Heart right ventricle (tissue), 16 donors: Measurements from ENCODE around the gene TMEM54. TPM values are rescaled to one million over a fixed set of nuclear protein-coding genes. Genes with fewer than 3 reads are reported as not detected.
A peak's percentile ranks its signal among the peaks of the same experiment; 100 is the strongest.

Experiments
- ATAC-seq, 8 donors: fragments of 200-7000 bp; cut with Tn5 transposase; one replicate each; pipeline ENCODE4 v1.9.1; 2020; ENCODE audit warnings: mild to moderate bottlenecking in 8 of 8, moderate library complexity in 8 of 8, moderate number of reproducible peaks in 1 of 8
- DNase-seq, 2 donors: peaks; one replicate each; pipeline ENCODE4 v3.0.0-alpha.2; 2020
- H3K27ac ChIP-seq, 10 donors: fragments of 200-600 bp; sonication (generic) in 2 of 10; one replicate each; pipeline versions ENCODE4 v1.5.0 to v1.8.0; 2020 to 2022; ENCODE audit warnings: mild to moderate bottlenecking in 3 of 10
- H3K27me3 ChIP-seq, 7 donors: fragments of 200-600 bp; one replicate each; pipeline ENCODE4 v1.8.0; 2021 to 2022; ENCODE audit warnings: mild to moderate bottlenecking in 2 of 7
- H3K36me3 ChIP-seq, 9 donors: fragments of 200-600 bp; sonication (generic) in 1 of 9; one replicate each; pipeline versions ENCODE4 v1.5.0 to v1.8.0; 2020 to 2022; ENCODE audit warnings: mild to moderate bottlenecking in 2 of 9
- H3K4me1 ChIP-seq, 9 donors: fragments of 200-600 bp; sonication (generic) in 1 of 9; one replicate each; pipeline versions ENCODE4 v1.5.0 to v1.8.0; 2020 to 2022; ENCODE audit warnings: mild to moderate bottlenecking in 4 of 9
- H3K4me3 ChIP-seq, 10 donors: fragments of 200-600 bp; sonication (generic) in 2 of 10; one replicate each; pipeline versions ENCODE4 v1.5.0 to v1.8.0; 2020 to 2022; ENCODE audit warnings: mild to moderate bottlenecking in 7 of 10, moderate library complexity in 2 of 10
- H3K9me3 ChIP-seq, 11 donors: fragments of 200-600 bp in 10 of 11; sonication (generic) in 2 of 11; one replicate each; pipeline versions ENCODE4 v1.5.0 to v1.8.0; 2013 to 2022; ENCODE audit warnings: mild to moderate bottlenecking in 2 of 11, control low read depth in 1 of 11, moderate library complexity in 1 of 11
- WGBS, 2 donors: extraction: QIAGEN DNeasy Blood & Tissue Kit; methylation state at CpG; one replicate each; pipeline ENCODE4 v1.1.7; 2013; ENCODE audit warnings: inconsistent platforms in 1 of 2; 5-methylcytosine and 5-hydroxymethylcytosine counted together
- intact Hi-C, 10 donors: fragments of 100-400 bp; cut with DNase I; formaldehyde crosslinking; loops; one replicate each; pipeline versions ENCODE4 v1.11.1 to v1.14.2; 2022
- polyA plus RNA-seq, 2 donors: library from polyadenylated mRNA; stranded (reverse); fragments of 200-250 nt; gene quantifications; one replicate each; pipeline ENCODE4 v1.2.3, GENCODE V29; 2013
- total RNA-seq, 10 donors: library from RNA; stranded (reverse); fragmentation: NEBNext Ultra II Directional in 3 of 10; extraction: Animal tissue kit (Norgen Biotek cat#: 25700) in 3 of 10; gene quantifications; one replicate each; pipeline versions ENCODE4 v1.2.1 to v1.2.4, GENCODE V29; 2021 to 2023
- TF ChIP-seq, protein P1 (sequence below), 9 donors: fragments of 200-600 bp; sonication (generic) in 2 of 9; IDR thresholded peaks; one replicate each; pipeline versions ENCODE4 v1.5.0 to v1.8.0; 2021 to 2022; ENCODE audit warnings: antibody characterized with exemption in 9 of 9, mild to moderate bottlenecking in 5 of 9, moderate library complexity in 1 of 9
- donor health status: Arrhythmogenic right ventricular cardiomyopathy.
- donor health status: ischemic (EF 13 %, LVEDD 7.1; RV severe dilation, severe dysfunction).
- donor health status: healthy with polysubstance abuse.
- donor health status: DM: no; HTN: yes; CAD: no.
- donor health status: DM: no; HTN: no; CAD: no.
- donor health status: ischemic (EF 25% LVEDD 6.9; RV normal size, moderate dysfunction).
- donor health status: ischemic (EF 25% LVEDD 5.7; RV mildly dilated, moderate dysfunction).
- donor health status: healthy.
- donor health status: DM: yes; HTN: yes; CAD: no.
- donor health status: Ischemic cardiomyopathy.
- donor health status: ischemic (EF 35%, LVEDD 5.7; RV mildly dilated, moderate dysfunction).
- donor health status: nonischemic (EF 11% LVEDD 7.7; RV severe dilation, severe dysfunction).
- donor health status: DM: yes; HTN: yes; CAD: no.
- donor health status: PGD.
- donor health status: ischemic (EF 29% LVEDD 5.4; RV normal size, mild dysfunction).
- donor health status: nonischemic (EF 23%, LVEDD 6.1; RV moderate dilation, normal function).

The TMEM54 gene
- total and polyA plus RNA-seq, 12 donors = 4.5 to 22.5 (median 10.8) TPM

DNA sequence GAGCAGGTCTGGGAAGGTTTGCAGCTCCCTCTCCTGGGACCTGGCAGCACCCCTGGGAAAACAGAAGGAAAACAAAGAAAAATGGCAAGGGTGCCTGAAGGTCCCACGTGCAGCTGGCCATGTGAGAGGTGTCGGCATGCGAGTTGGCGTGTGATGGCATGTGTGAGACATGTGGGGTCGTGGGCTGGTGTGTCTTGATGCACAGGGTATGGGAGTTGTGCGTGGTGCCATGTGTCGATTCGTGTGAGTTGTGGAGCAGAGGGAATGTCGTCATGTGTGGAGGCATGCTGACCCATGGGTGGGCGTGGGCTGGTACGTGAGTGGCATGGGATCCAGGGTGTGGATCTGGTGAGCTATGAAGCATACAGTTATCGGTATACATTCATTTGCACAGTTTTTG lies 13.6 kb downstream of the TMEM54 start:
- peaks cover 11 to 82% (median 70%) of the 10 kb centered on the region in 7 donors for H3K27me3 ChIP-seq
- H3K36me3 ChIP-seq = no peaks in the 10 kb centered on the region
- intact Hi-C loops = no loop called here
- 77 to 80% methylated on average over 12 of the region's 12 CpGs for WGBS, 2 donors
- no peak overlapping the region for H3K27ac ChIP-seq
- H3K9me3 ChIP-seq = no peaks in the 10 kb centered on the region
- H3K4me1 ChIP-seq = peaks cover 0 to 11% (median 3%) of the 10 kb centered on the region in 9 donors
- H3K4me3 ChIP-seq = no peak overlapping the region
- TF ChIP-seq, protein P1, sequence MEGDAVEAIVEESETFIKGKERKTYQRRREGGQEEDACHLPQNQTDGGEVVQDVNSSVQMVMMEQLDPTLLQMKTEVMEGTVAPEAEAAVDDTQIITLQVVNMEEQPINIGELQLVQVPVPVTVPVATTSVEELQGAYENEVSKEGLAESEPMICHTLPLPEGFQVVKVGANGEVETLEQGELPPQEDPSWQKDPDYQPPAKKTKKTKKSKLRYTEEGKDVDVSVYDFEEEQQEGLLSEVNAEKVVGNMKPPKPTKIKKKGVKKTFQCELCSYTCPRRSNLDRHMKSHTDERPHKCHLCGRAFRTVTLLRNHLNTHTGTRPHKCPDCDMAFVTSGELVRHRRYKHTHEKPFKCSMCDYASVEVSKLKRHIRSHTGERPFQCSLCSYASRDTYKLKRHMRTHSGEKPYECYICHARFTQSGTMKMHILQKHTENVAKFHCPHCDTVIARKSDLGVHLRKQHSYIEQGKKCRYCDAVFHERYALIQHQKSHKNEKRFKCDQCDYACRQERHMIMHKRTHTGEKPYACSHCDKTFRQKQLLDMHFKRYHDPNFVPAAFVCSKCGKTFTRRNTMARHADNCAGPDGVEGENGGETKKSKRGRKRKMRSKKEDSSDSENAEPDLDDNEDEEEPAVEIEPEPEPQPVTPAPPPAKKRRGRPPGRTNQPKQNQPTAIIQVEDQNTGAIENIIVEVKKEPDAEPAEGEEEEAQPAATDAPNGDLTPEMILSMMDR (IDR thresholded peaks at IDR 0.05) = no peak
- ATAC-seq = no peak
- no peak for DNase-seq

DNA sequence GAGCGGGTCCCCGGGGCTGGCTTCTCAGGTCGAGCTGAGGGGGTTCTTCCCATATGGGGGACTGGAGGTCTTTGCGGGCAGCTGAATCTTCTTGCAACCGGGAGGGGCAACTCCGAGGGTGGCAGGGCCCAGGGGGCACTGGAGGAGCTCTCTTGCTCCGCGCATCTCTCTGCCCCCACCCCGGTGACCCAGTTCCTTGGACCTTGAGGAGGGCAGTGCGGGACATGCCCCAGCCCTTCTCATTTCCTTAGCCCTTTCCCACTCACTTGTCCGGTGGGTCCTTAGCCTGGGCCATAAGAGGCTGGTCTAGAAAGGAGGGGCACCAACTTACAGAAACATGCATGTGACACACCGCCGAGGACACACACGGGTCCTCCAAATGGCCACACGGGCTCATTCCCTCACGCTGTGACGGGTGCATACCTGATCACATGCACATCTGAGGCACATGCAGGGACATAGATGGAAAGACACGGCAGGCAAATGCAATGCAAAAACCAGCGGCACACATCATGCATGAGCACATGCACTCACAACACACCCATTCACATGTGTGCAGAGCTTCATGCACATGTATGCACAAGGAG lies 14.3 kb downstream of the TMEM54 start:
- Histone ChIP-seq H3K27me3 (peaks cover 11 to 75% (median 63%) of the 10 kb centered on the region in 7 donors), H3K27ac (no peak overlapping the region), H3K4me3 (no peak overlapping the region), H3K4me1 (peaks cover 0 to 18% (median 10%) of the 10 kb centered on the region in 9 donors), H3K36me3 (no peaks in the 10 kb centered on the region), H3K9me3 (no peaks in the 10 kb centered on the region)
- DNase-seq = no peak
- 39 to 44% methylated on average over 19 of the region's 19 CpGs for WGBS, 2 donors
- no peak for ATAC-seq
- TF ChIP-seq, protein P1 (IDR thresholded peaks at IDR 0.05) = peak in 1 of 9 donors; percentile 5
- intact Hi-C loops = no loop called here

DNA sequence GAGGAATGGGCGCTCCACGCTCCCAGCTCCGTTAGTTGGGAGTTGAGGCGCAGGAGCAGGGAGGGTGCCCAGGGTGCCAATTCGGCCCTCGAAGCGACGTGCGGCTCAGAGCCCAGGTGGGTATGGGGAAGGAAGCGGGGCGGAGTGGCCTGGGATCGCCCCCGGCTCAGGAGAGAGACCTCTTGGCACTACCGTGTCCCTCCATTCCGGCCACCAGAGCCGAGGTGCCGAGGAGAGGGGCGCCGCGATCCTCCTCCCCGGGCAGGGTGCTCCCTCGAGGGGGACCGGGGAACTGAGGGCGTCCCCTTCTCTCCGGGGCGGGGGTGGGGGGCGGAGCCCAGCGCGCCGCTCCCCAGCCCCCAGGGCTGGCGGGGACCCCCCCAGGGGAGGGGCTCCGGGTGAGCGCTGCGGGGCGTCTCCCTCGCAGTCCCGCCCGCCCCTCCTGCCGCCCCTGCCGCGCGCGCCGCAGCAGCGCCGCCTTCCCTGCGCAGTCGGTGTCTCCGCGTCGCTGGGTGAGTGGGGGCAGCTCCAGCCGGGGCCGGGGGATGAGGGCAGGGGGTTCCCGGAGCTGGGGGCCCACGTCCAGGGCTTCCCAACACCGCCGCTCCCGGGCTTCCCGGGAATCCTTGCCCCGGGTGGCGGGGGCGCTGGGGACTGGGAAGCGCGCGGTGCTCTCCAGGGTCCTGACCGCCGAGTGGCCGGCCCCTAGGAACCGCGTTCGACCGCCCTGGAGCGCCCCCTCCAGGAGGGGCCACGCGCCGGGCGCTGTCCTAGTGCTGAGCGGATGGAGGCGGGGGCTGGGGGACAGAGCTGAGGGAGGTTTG lies 15.0 kb downstream of the TMEM54 start, which contains the start of gene HPCA:
Gene HPCA (plus strand): TSS at position 488 of the 824 bp plus-strand sequence. CDS start 2,408 bp downstream, outside the sequence.
- H3K4me3 ChIP-seq = peak within 1 kb of the TSS in 6 of 10 donors; percentile 15 to 39 (median 30)
- intact Hi-C loops = no loop called here
- H3K9me3 ChIP-seq = no peaks in the 10 kb centered on the region
- peak; percentile 72 to 82 (median 78) for ATAC-seq
- peaks cover 4 to 25% (median 17%) of the 10 kb centered on the region in 9 donors for H3K4me1 ChIP-seq
- 2 to 3% methylated on average over 64 to 79 of the region's 79 CpGs for WGBS, 2 donors
- H3K36me3 ChIP-seq = no peaks in the 10 kb centered on the region
- TF ChIP-seq, protein P1 (IDR thresholded peaks at IDR 0.05) = peak in 8 of 9 donors; percentile 28 to 70 (median 58)
- peak; percentile 46 to 60 for DNase-seq
- H3K27me3 ChIP-seq = peaks cover 11 to 68% (median 56%) of the 10 kb centered on the region in 7 donors
- no peak within 1 kb of the TSS for H3K27ac ChIP-seq

DNA sequence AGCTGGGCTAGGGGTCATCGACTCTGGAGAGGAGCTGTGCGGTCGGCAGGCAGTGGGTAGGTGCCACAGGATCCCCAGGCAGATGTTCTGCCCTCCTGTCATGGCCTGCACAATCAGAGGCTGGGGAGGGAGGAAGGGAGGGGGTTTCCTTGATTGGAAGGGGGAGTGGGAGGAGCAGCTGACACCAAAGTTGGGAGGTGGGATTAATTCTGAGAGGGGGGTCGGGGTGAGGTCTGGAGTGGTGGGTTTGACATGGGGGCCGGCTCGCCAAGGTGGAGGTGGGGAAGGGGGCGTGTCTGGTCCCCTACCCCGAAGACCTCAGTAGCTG lies 15.5 kb downstream of the TMEM54 start:
- peaks cover 4 to 29% (median 19%) of the 10 kb centered on the region in 9 donors for H3K4me1 ChIP-seq
- intact Hi-C loops = no loop called here
- no peak for ATAC-seq
- peaks cover 11 to 62% (median 50%) of the 10 kb centered on the region in 7 donors for H3K27me3 ChIP-seq
- H3K36me3 ChIP-seq = no peaks in the 10 kb centered on the region
- 16 to 21% methylated on average over 8 of the region's 8 CpGs for WGBS, 2 donors
- TF ChIP-seq, protein P1 (IDR thresholded peaks at IDR 0.05) = no peak
- H3K27ac ChIP-seq = no peak overlapping the region
- H3K9me3 ChIP-seq = no peaks in the 10 kb centered on the region
- no peak overlapping the region for H3K4me3 ChIP-seq
- no peak for DNase-seq
